NCI-H748 (cell line): ENCODE measurements around the gene RSAD1.

ENCODE experiments used
- DNase-seq: peaks from one replicate; lab custom pipeline; 2025; ENCODE audit not compliant: unreplicated experiment; lab: John Stamatoyannopoulos, UW

RSAD1 gene

GRCh38 chr17:50478391-50479381, at the start of gene RSAD1:
Gene RSAD1 (plus strand): TSS chr17:50478860. CDS start chr17:50478885, 25 bp downstream.
- peak; percentile 93 for DNase-seq

DNA sequence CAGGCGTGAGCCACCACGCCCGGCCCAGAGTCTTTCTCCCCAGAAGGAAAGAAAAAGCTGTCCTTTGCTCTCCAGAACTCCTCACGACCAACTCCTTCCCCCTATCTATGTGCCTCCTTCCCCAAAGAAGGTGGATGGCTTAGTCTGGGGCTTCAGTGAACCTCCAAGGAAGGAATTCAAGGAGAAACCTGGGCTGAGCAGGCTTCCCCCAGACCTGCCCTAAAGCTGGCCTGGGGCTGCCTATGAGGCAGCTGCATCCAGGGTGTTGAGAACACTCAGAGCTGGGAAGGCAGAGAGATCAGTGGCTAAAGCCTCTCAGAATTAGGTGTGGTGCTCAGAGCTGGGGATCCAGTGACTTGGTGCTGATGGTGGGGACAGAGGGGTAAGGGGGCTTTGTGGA, 48.9 kb upstream of the RSAD1 start:
- DNase-seq = no peak

- DNase-seq = no peak
These were observed 47.6 kb upstream of the RSAD1 start for GRCh38 chr17:50430821-50431618.

DNA sequence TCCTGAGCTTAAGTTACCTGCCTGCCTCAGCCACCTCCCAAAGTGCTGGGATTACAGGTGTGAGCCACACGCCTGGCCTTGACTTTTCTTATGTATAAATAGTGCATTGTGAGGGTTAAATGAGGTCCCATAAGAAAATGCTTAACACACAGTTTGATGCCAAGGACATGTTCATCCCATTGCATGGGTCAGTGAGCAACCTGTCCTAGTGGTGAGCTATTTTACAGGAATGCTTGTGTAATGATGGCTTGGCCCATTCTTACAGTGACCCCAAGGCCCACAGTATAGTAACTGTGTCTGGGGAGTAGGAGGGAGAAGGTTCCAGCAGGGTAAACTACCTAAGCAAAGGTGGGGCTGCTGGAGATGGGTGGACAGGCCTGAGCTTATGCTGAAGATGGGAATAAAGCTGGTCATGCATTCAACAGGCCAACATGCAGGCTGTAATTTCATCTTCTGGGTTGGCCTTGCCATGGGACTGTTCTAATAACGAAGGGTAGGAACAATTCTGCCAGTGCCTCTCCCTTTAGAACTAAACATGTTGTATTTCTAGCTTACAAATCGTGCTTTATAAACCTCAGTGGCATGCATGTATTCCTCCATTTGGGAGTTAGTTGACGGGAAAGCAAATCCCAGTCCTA, 46.4 kb upstream of the RSAD1 start:
- no peak for DNase-seq

DNA sequence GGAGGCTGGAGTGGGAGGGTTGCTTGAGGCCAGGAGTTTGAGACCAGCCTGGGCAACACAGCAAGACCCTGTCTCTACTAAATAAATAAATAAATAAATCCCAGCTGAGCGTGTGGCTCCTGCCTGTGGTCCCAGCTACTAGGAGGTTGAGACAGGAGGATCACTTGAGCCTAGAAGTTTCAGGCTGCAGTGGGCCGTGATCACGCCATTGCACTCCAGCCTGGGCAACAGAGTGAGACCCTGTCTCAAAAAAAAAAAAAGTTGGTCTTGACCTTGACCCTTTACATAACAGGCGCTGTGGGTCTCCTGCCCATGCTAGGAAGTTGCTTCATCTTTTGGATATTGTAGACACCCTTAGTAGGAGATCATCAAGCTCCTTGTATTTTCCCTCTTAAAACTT, 41.3 kb upstream of the RSAD1 start:
- DNase-seq = no peak

DNA sequence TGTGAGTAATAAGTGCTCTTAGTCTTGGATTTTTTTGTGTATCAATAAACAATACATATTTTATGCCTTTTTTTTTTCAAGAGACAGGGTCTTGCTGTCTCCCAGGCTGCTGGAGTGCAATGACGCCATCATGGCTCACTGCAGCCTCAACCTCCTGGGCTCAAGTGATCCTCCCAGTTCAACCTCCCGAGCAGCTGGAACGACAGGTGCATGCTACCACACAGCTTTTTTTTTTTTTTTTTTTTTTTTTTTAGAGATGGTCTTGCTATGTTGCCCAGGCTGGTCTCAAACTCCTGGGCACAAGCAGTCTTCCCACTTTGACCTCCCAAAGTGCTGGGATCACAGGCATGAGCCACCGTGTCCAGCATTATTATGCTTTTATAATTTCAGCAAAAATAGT, 39.7 kb upstream of the RSAD1 start:
- no peak for DNase-seq

GRCh38 chr17:50440172-50440837, 38.4 kb upstream of the RSAD1 start:
- no peak for DNase-seq

DNA sequence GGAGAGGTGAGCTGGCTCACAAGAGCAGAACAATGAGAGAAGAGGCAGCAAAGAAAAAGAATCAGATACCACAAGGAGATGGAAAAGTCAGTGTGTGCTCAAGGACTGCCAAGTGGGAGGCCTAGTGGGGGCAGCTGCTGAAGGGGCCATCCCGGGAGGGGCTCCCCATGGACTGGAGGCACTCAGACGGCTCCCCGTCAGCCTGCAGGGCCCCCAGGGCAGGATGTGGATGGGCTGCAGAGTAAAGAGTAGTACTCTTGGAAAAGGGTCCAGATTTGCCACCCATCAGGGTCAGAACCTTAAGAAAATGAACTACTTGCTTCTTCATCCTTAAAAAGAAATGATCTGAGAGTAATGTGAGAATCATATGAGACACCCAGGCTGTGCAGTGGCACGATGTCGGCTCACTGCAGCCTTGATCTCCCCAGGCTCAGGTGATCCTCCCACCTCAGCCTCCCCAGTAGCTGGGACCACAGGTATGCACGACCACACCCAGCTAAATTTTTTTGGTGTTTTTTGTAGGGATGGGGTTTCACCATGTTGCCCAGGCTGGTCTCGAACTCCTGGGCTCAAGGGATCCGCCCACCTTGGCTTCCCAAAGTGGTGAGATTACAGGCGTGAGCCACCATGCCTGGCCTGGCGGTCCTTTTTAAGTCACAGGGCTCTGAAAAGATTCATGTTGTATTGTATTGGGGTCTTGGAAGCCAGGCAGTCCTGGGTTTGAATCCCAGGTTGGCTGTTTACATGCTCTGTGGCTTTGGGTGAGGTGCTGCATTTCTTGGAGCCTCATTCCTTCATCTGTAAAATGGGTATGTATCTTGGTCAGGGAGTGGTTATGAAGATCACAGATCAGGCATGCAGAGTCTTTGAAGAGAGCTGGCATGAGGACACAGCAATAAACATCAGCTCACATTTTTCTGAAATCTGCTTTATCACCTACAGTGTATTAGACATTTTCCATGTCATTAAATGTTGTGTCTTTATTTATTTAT, 37.5 kb upstream of the RSAD1 start:
- no peak for DNase-seq

DNA sequence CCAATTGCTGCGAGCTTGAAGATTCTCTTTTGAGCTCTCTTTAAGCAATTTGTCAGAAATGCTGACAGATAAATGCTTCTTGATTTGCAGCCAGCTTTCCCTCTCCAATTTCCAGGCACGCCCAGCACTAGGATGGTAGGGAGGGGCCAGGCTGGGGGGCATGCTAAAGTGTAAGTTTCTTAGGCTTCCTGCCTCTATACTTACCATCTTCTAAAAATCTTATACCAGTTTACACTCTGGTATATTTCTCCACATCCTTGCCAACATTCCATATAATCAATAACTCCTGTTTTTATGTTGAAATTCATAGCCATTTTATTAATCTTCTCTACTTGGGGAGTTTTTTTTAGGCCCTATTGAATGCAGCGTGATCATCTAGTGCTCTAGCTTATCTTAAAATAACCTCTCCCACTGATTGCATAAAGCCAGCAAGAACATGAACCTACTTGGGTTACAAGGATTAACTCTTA, 35.1 kb upstream of the RSAD1 start:
- DNase-seq = no peak

- no peak for DNase-seq
These were observed 33.6 kb upstream of the RSAD1 start for GRCh38 chr17:50444841-50445715.

GRCh38 chr17:50445730-50446325, 32.8 kb upstream of the RSAD1 start:
- DNase-seq = no peak

DNA sequence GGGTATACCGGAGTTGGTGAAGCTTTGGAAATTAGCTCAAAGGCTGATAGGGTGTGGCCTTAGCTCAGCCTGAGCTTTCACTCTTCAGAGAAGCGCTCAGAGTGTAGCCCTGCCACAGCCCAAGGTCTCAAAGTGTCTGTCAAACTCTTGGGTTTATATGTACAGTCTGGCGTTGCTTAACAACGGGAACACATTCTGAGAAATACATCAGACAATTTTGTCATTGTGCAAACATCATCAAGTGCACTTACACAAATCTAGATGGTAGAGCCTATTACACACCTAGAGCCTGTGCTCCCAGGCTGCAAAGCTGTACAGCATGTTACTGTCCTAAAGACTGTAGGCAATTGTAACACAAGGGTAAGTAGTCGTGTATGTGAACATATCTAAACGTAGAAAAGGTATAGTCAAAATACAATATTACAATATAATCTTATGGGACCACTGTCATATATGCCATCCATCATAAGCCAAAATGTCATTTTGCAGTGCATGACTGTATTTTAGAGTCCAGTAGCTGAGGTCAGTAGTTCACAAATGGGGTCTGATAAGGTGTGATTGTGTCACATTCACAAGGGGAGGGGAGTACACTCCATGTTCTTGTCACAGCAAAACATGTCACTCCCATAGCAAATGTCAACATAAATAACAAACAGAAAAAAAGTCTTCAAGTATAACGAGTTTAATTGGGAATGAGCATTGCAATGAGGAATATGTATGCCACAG, 30.6 kb upstream of the RSAD1 start:
- peak; percentile 87 for DNase-seq

DNA sequence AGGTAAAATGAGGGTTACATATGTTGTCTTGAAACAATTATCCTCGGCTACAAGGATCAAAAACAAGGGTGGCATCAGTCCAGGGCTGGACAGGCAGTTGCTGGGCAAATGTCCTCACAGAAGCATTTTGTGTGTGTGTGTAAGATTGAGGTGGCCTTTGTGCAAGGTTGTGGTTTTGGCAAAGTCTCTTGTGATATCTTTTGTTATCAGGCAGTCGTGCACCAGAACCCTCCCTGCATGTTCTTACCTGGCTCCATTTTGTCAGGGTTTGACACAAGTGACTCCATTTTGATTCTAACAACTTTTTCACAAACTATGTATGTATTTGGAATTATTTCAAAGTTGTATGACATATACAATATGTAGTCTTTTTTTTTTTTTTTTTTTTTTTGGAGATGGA, 30.0 kb upstream of the RSAD1 start:
- no peak for DNase-seq

DNA sequence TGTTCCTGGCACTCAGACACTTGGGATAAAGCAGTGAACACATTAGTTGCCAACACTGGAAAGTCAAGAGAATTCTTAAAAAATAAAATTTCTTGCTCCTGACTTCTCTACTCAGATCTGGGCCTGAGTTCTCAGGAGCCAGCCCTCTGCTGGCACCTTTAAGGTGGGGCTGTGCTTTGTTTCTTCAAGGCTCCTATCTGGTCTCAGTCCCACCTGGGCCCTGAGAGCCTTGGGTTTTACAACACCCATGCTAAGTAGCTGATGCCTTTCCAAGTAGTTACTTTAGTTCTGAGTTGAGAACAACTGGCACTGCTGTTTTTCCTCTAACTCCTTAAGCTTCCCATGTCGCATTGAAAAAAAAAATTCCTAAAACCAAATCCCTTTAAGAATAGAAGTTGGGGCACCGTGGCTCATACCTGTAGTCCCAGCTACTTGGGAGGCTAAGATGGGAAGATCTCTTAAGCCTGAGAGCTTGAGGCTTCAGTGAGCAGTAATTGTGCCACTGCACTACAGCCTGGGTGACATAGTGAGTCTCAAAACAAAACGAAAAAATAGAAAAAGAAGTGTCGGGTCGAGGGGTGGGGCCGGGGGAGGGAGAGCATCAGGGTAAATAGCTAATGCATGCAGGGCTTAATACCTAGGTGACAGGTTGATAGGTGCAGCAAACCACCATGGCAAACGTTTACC, 26.6 kb upstream of the RSAD1 start:
- no peak for DNase-seq

GRCh38 chr17:50452630-50453300, 25.9 kb upstream of the RSAD1 start:
- DNase-seq = no peak

GRCh38 chr17:50453901-50454300, 24.8 kb upstream of the RSAD1 start:
- no peak for DNase-seq
